SK-N-SH treated with all-trans-retinoic acid at 6 μM for 48 hours (cell line): ENCODE data around the gene NTM.

Experiments used
- ATAC-seq: fragments of 200-7000 bp; cut with Tn5 transposase; 3 replicates; pipeline ENCODE4 v1.9.1; 2020; ENCODE audit warnings: mild to moderate bottlenecking, moderate library complexity
- ARNTL ChIP-seq: fragments of 450-650 bp; formaldehyde crosslinking; IDR thresholded peaks from 2 replicates; pipeline ENCODE4 v1.5.0; 2020; ENCODE audit warnings: low read depth, mild to moderate bottlenecking, moderate library complexity, borderline replicate concordance
- BACH2 ChIP-seq: fragments of 250-450 bp; sonication (Bioruptor Pico); IDR thresholded peaks from 2 replicates; pipeline ENCODE4 v1.9.0; 2021; ENCODE audit warnings: mild to moderate bottlenecking, borderline replicate concordance
- CREB5 ChIP-seq: fragments of 250-450 bp; sonication (Bioruptor Pico); IDR thresholded peaks from 2 replicates; pipeline ENCODE4 v1.5.1; 2020; ENCODE audit warnings: low read depth, mild to moderate bottlenecking, moderate library complexity
- CSDC2 ChIP-seq: fragments of 250-450 bp; sonication (Bioruptor Pico); IDR thresholded peaks from 2 replicates; pipeline ENCODE4 v1.5.0; 2020; ENCODE audit warnings: mild to moderate bottlenecking, moderate library complexity
- CSRNP3 ChIP-seq: fragments of 250-450 bp; sonication (Bioruptor Pico); IDR thresholded peaks from 2 replicates; pipeline ENCODE4 v1.5.1; 2021; ENCODE audit warnings: mild to moderate bottlenecking, moderate library complexity
- ESRRG ChIP-seq: fragments of 250-450 bp; sonication (Bioruptor Pico); IDR thresholded peaks from 2 replicates; pipeline ENCODE4 v1.6.1; 2021; ENCODE audit warnings: mild to moderate bottlenecking
- ISL1 ChIP-seq: fragments of 250-450 bp; sonication (Bioruptor Pico); IDR thresholded peaks from 2 replicates; pipeline ENCODE4 v2.1.2; 2022; ENCODE audit warnings: mild to moderate bottlenecking, moderate library complexity
- PATZ1 ChIP-seq: fragments of 250-450 bp; sonication (Bioruptor Pico); IDR thresholded peaks from 2 replicates; pipeline ENCODE4 v1.8.0; 2020; ENCODE audit warnings: mild to moderate bottlenecking, moderate library complexity, borderline replicate concordance
- POU6F1 ChIP-seq: fragments of 250-450 bp; sonication (Bioruptor Pico); IDR thresholded peaks from 2 replicates; pipeline ENCODE4 v1.8.0; 2021; ENCODE audit warnings: low read depth, mild to moderate bottlenecking, moderate library complexity, borderline replicate concordance
- PPARA ChIP-seq: fragments of 250-450 bp; sonication (Bioruptor Pico); IDR thresholded peaks from 2 replicates; pipeline ENCODE4 v1.5.0; 2020; ENCODE audit warnings: mild to moderate bottlenecking, borderline replicate concordance
- RARB ChIP-seq: fragments of 250-450 bp; sonication (Bioruptor Pico); IDR thresholded peaks from 2 replicates; pipeline ENCODE4 v1.8.0; 2021; ENCODE audit warnings: mild to moderate bottlenecking, moderate library complexity
- SNAI2 ChIP-seq: fragments of 250-450 bp; sonication (Bioruptor Pico); IDR thresholded peaks from 2 replicates; pipeline ENCODE4 v1.5.0; 2020; ENCODE audit warnings: mild to moderate bottlenecking, moderate library complexity
- TCF4 ChIP-seq: fragments of 250-450 bp; sonication (Bioruptor Pico); IDR thresholded peaks from 2 replicates; pipeline ENCODE4 v1.8.0; 2021; ENCODE audit warnings: mild to moderate bottlenecking, moderate library complexity, borderline replicate concordance
- TOX ChIP-seq: fragments of 250-450 bp; sonication (Bioruptor Pico); IDR thresholded peaks from 2 replicates; pipeline ENCODE4 v1.8.0; 2021; ENCODE audit warnings: mild to moderate bottlenecking, moderate library complexity, borderline replicate concordance
- TSHZ2 ChIP-seq: fragments of 250-450 bp; sonication (Bioruptor Pico); IDR thresholded peaks from 2 replicates; pipeline ENCODE4 v1.5.0; 2020; ENCODE audit warnings: mild to moderate bottlenecking, moderate library complexity
- ZC3H10 ChIP-seq: fragments of 250-450 bp; sonication (Bioruptor Pico); IDR thresholded peaks from 2 replicates; pipeline ENCODE4 v1.5.1; 2021; ENCODE audit warnings: mild to moderate bottlenecking, moderate library complexity
- ZFP3 ChIP-seq: fragments of 250-450 bp; sonication (Bioruptor Pico); IDR thresholded peaks from 2 replicates; pipeline ENCODE4 v1.5.0; 2020; ENCODE audit warnings: mild to moderate bottlenecking, moderate library complexity
- ZFP30 ChIP-seq: fragments of 450-650 bp; formaldehyde crosslinking; IDR thresholded peaks from 2 replicates; pipeline ENCODE4 v1.5.0; 2022; ENCODE audit warnings: mild to moderate bottlenecking, moderate library complexity
- ZNF565 ChIP-seq: fragments of 450-650 bp; formaldehyde crosslinking; conservative IDR thresholded peaks from 2 replicates; pipeline ENCODE4 v1.5.0; 2020; ENCODE audit warnings: low read depth, mild to moderate bottlenecking, moderate library complexity
- ZNF70 ChIP-seq: fragments of 450-650 bp; formaldehyde crosslinking; IDR thresholded peaks from 2 replicates; pipeline ENCODE4 v1.5.0; 2020; ENCODE audit warnings: mild to moderate bottlenecking, moderate library complexity
- ZNF8 ChIP-seq: fragments of 450-650 bp; formaldehyde crosslinking; IDR thresholded peaks from 2 replicates; pipeline ENCODE4 v1.5.0; 2020; ENCODE audit warnings: mild to moderate bottlenecking, moderate library complexity

Gene NTM

GRCh38 chr11:132347156-132348090, 977.0 kb downstream of the NTM start:
- TF ChIP-seq ZFP30 (CRISPR knock-in tag) (no peak), PPARA (no peak), ARNTL (no peak), TSHZ2 (CRISPR knock-in tag) (no peak), ZC3H10 (CRISPR knock-in tag) (no peak)
- no peak for ATAC-seq

GRCh38 chr11:132349811-132350733, 979.7 kb downstream of the NTM start:
- TF ChIP-seq TCF4 (CRISPR knock-in tag): no peak
- TF ChIP-seq SNAI2 (CRISPR knock-in tag): no peak
- TF ChIP-seq POU6F1 (CRISPR knock-in tag): no peak
- no peak for TF ChIP-seq ARNTL
- no peak for TF ChIP-seq PPARA
- TF ChIP-seq ZNF8 (CRISPR knock-in tag): no peak
- TF ChIP-seq CREB5: no peak
- no peak for TF ChIP-seq ZFP3 (CRISPR knock-in tag)
- TF ChIP-seq ISL1: no peak
- no peak for TF ChIP-seq ZC3H10 (CRISPR knock-in tag)
- TF ChIP-seq ZFP30 (CRISPR knock-in tag): no peak
- no peak for TF ChIP-seq ZNF565
- no peak for TF ChIP-seq CSRNP3 (CRISPR knock-in tag)
- TF ChIP-seq ZNF70 (CRISPR knock-in tag): no peak
- no peak for TF ChIP-seq BACH2
- no peak for ATAC-seq

- no peak for ATAC-seq
- no peak for TF ChIP-seq SNAI2 (CRISPR knock-in tag)
- TF ChIP-seq CSRNP3 (CRISPR knock-in tag): no peak
- TF ChIP-seq ZNF70 (CRISPR knock-in tag): no peak
- TF ChIP-seq POU6F1 (CRISPR knock-in tag): no peak
- no peak for TF ChIP-seq CREB5
- no peak for TF ChIP-seq RARB (CRISPR knock-in tag)
- no peak for TF ChIP-seq CSDC2 (CRISPR knock-in tag)
- TF ChIP-seq ZFP3 (CRISPR knock-in tag): no peak
- TF ChIP-seq ESRRG: no peak
- no peak for TF ChIP-seq ISL1
- no peak for TF ChIP-seq ARNTL
- TF ChIP-seq ZC3H10 (CRISPR knock-in tag): no peak
- TF ChIP-seq PATZ1 (CRISPR knock-in tag): no peak
- TF ChIP-seq TOX: no peak
- TF ChIP-seq ZNF565: no peak
Measured at GRCh38 chr11:132351050-132351449, 980.6 kb downstream of the NTM start.
